Measurements from ENCODE around the gene NFX1.
"Not testable (repeated sequence)": the region's sequence is repeated elsewhere in the genome, so short reads cannot be mapped to it uniquely, and the experiment has no call there.

The NFX1 gene

GRCh38 chr9:33310748-33311147, 20.4 kb downstream of the NFX1 start:
- DNase-seq (ENCODE audit: low read depth), result no peak

- no peak for DNase-seq (ENCODE audit: low read depth)
Observed at GRCh38 chr9:33311953-33312352, 21.6 kb downstream of the NFX1 start.

GRCh38 chr9:33315371-33315770, 25.1 kb downstream of the NFX1 start:
- DNase-seq (ENCODE audit: low read depth), result no peak

GRCh38 chr9:33317136-33317535, 26.8 kb downstream of the NFX1 start:
- DNase-seq (ENCODE audit: low read depth), result not testable (repeated sequence)

GRCh38 chr9:33318225-33318624, 27.9 kb downstream of the NFX1 start:
- no peak for DNase-seq (ENCODE audit: low read depth)

- DNase-seq (ENCODE audit: low read depth), result no peak
Observed at GRCh38 chr9:33318781-33319180, 28.5 kb downstream of the NFX1 start.

- DNase-seq (ENCODE audit: low read depth), result no peak
Observed at GRCh38 chr9:33320230-33320567, 29.9 kb downstream of the NFX1 start.

GRCh38 chr9:33320568-33321261, 30.4 kb downstream of the NFX1 start:
- DNase-seq (ENCODE audit: low read depth), result peak; percentile 94

GRCh38 chr9:33329117-33329563, 38.8 kb downstream of the NFX1 start:
- peak; percentile 95 for DNase-seq (ENCODE audit: low read depth)

- DNase-seq (ENCODE audit: low read depth), result peak; percentile 40
Observed at GRCh38 chr9:33329979-33330378, 39.7 kb downstream of the NFX1 start.

GRCh38 chr9:33331377-33331891, 41.1 kb downstream of the NFX1 start:
- no peak for DNase-seq (ENCODE audit: low read depth)

GRCh38 chr9:33332011-33332410, 41.7 kb downstream of the NFX1 start:
- no peak for DNase-seq (ENCODE audit: low read depth)

- DNase-seq (ENCODE audit: low read depth), result not testable (repeated sequence)
Observed at GRCh38 chr9:33332956-33333355, 42.6 kb downstream of the NFX1 start.

- no peak for DNase-seq (ENCODE audit: low read depth)
Observed at GRCh38 chr9:33340186-33340585, 49.9 kb downstream of the NFX1 start.

- no peak for DNase-seq (ENCODE audit: low read depth)
Observed at GRCh38 chr9:33341182-33341581, 50.9 kb downstream of the NFX1 start.

- DNase-seq (ENCODE audit: low read depth), result no peak
Observed at GRCh38 chr9:33344145-33344544, 53.8 kb downstream of the NFX1 start.

- DNase-seq (ENCODE audit: low read depth), result no peak
Observed at GRCh38 chr9:33346564-33346963, 56.2 kb downstream of the NFX1 start.

GRCh38 chr9:33348998-33349397, 58.7 kb downstream of the NFX1 start:
- DNase-seq (ENCODE audit: low read depth), result no peak

- no peak for DNase-seq (ENCODE audit: low read depth)
Observed at GRCh38 chr9:33349743-33350142, 59.4 kb downstream of the NFX1 start.

GRCh38 chr9:33350310-33350709, 60.0 kb downstream of the NFX1 start:
- DNase-seq (ENCODE audit: low read depth), result no peak

- DNase-seq (ENCODE audit: low read depth), result no peak
Observed at GRCh38 chr9:33351547-33351946, 61.2 kb downstream of the NFX1 start.

GRCh38 chr9:33354651-33355211, 64.4 kb downstream of the NFX1 start:
- no peak for DNase-seq (ENCODE audit: low read depth)

GRCh38 chr9:33355933-33356332, 65.6 kb downstream of the NFX1 start:
- no peak for DNase-seq (ENCODE audit: low read depth)

GRCh38 chr9:33358641-33359040, 68.3 kb downstream of the NFX1 start:
- not testable (repeated sequence) for DNase-seq (ENCODE audit: low read depth)

Measured in HS-27A (cell line).